Mesendoderm (in vitro differentiated cells): Measurements from ENCODE around the gene AGBL4.

Experiments
- DNase-seq: peaks from one replicate; pipeline ENCODE4 v3.0.0; 2013
- H2AK5ac ChIP-seq: 2 replicates; pipeline ENCODE4 v1.6.1; 2013; ENCODE audit warnings: low read length, inconsistent platforms
- H2BK120ac ChIP-seq: 2 replicates; pipeline ENCODE4 v1.6.1; 2013; ENCODE audit warnings: low read depth, mild to moderate bottlenecking, low read length, moderate library complexity, mixed read lengths
- H2BK15ac ChIP-seq: replicated peaks from 2 replicates; pipeline ENCODE4 v1.6.1; 2013; ENCODE audit warnings: low read depth, mild to moderate bottlenecking, moderate library complexity
- H2BK5ac ChIP-seq: 2 replicates; pipeline ENCODE4 v1.6.1; 2013; ENCODE audit warnings: low read length, inconsistent platforms
- H3K18ac ChIP-seq: 2 replicates; pipeline ENCODE4 v1.6.1; 2013; ENCODE audit warnings: mild to moderate bottlenecking, low read length, mixed read lengths
- H3K23ac ChIP-seq: one replicate; pipeline ENCODE4 v1.6.1; 2013; ENCODE audit warnings: low read length
- H3K27ac ChIP-seq: 2 replicates; pipeline ENCODE4 v1.5.1; 2013; ENCODE audit warnings: low read depth, mild to moderate bottlenecking, inconsistent platforms, low read length, moderate library complexity
- H3K27me3 ChIP-seq: 2 replicates; pipeline ENCODE4 v1.6.1; 2013; ENCODE audit warnings: low read length, control low read depth, mild to moderate bottlenecking, inconsistent platforms; ENCODE audit not compliant: insufficient read depth, poor library complexity
- H3K36me3 ChIP-seq: 2 replicates; pipeline ENCODE4 v1.6.1; 2013; ENCODE audit warnings: low read length, inconsistent platforms; ENCODE audit not compliant: control insufficient read depth, insufficient read depth
- H3K4ac ChIP-seq: one replicate; pipeline ENCODE4 v1.6.1; 2013; ENCODE audit warnings: low read depth, mild to moderate bottlenecking, low read length, moderate library complexity
- H3K4me1 ChIP-seq: 2 replicates; pipeline ENCODE4 v1.6.1; 2013; ENCODE audit warnings: low read depth, low read length, inconsistent platforms; ENCODE audit not compliant: control insufficient read depth
- H3K4me2 ChIP-seq: 2 replicates; pipeline ENCODE4 v1.6.1; 2013; ENCODE audit warnings: low read length
- H3K4me3 ChIP-seq: 2 replicates; pipeline ENCODE4 v1.5.1; 2013; ENCODE audit warnings: mild to moderate bottlenecking, low read length
- H3K56ac ChIP-seq: one replicate; pipeline ENCODE4 v1.6.1; 2013; ENCODE audit warnings: low read length
- H3K79me1 ChIP-seq: 2 replicates; pipeline ENCODE4 v1.6.1; 2013; ENCODE audit warnings: low read length, inconsistent platforms
- H3K79me2 ChIP-seq: 2 replicates; pipeline ENCODE4 v1.6.1; 2013; ENCODE audit warnings: mild to moderate bottlenecking, low read length; ENCODE audit not compliant: control insufficient read depth, insufficient read depth
- H3K9ac ChIP-seq: 2 replicates; pipeline ENCODE4 v1.6.1; 2013; ENCODE audit warnings: low read length, inconsistent platforms
- H4K5ac ChIP-seq: one replicate; pipeline ENCODE4 v1.6.1; 2013; ENCODE audit warnings: low read length
- H4K8ac ChIP-seq: one replicate; pipeline ENCODE4 v1.6.1; 2013; ENCODE audit warnings: low read depth, mild to moderate bottlenecking, control low read depth, low read length, moderate library complexity
- WGBS: extraction: QIAGEN DNeasy Blood & Tissue Kit; methylation state at CpG from one replicate; pipeline ENCODE4 v1.1.7; 2013; ENCODE audit warnings: low lambda C conversion rate, missing lambda C conversion rate; ENCODE audit not compliant: insufficient coverage; ENCODE audit errors: extremely low coverage; 5-methylcytosine and 5-hydroxymethylcytosine counted together

Gene AGBL4

GRCh38 chr1:48930011-48930410 lies 1093.7 kb downstream of the AGBL4 start:
- DNase-seq, result no peak
- Histone ChIP-seq H3K27ac (no peak overlapping the region), H3K4me2 (no peak overlapping the region), H2BK15ac (no peak overlapping the region), H4K5ac (no peak overlapping the region), H3K79me1 (no peaks in the 10 kb centered on the region), H3K4me1 (no peaks in the 10 kb centered on the region), H3K9ac (no peak overlapping the region), H3K56ac (no peak overlapping the region), H3K4ac (no peak overlapping the region), H3K27me3 (no peaks in the 10 kb centered on the region), H3K18ac (no peak overlapping the region), H3K79me2 (no peaks in the 10 kb centered on the region), H4K8ac (no peak overlapping the region), H3K4me3 (no peak overlapping the region), H2AK5ac (no peak overlapping the region), H3K36me3 (no peaks in the 10 kb centered on the region), H2BK5ac (no peak overlapping the region), H3K23ac (no peak overlapping the region), H2BK120ac (no peak overlapping the region)
- WGBS, result no CpG with 5 or more reads among the region's 4 CpGs

DNA sequence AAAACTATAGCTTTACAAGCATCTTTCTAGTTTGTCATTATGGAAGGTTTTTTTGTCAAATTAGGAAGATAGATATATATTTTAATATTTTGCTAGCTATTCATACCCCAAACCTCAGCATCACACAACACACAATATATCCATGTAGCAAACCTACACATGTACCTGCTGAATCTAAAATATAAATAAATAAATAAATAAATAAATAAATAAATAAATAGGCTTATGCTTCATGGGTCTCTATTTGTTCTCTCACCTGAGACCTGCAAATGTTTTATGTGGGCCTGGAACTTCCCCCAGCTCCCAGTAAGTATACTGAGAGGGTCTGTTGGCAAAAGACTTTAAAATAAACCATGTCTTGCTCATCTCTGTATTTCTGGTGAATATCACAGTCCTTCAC lies 1099.7 kb downstream of the AGBL4 start:
- H3K4me1 ChIP-seq, result no peaks in the 10 kb centered on the region
- no peak overlapping the region for H3K27ac ChIP-seq
- H2BK5ac ChIP-seq, result no peak overlapping the region
- no peak overlapping the region for H3K4me3 ChIP-seq
- H3K4ac ChIP-seq, result no peak overlapping the region
- H2AK5ac ChIP-seq, result no peak overlapping the region
- H3K56ac ChIP-seq, result no peak overlapping the region
- H2BK120ac ChIP-seq, result no peak overlapping the region
- H3K18ac ChIP-seq, result no peak overlapping the region
- no peaks in the 10 kb centered on the region for H3K36me3 ChIP-seq
- H3K9ac ChIP-seq, result no peak overlapping the region
- no peaks in the 10 kb centered on the region for H3K27me3 ChIP-seq
- H3K79me2 ChIP-seq, result no peaks in the 10 kb centered on the region
- H2BK15ac ChIP-seq, result no peak overlapping the region
- H4K8ac ChIP-seq, result no peak overlapping the region
- no peak overlapping the region for H4K5ac ChIP-seq
- DNase-seq, result no peak
- H3K79me1 ChIP-seq, result no peaks in the 10 kb centered on the region
- no peak overlapping the region for H3K23ac ChIP-seq
- no peak overlapping the region for H3K4me2 ChIP-seq

DNA sequence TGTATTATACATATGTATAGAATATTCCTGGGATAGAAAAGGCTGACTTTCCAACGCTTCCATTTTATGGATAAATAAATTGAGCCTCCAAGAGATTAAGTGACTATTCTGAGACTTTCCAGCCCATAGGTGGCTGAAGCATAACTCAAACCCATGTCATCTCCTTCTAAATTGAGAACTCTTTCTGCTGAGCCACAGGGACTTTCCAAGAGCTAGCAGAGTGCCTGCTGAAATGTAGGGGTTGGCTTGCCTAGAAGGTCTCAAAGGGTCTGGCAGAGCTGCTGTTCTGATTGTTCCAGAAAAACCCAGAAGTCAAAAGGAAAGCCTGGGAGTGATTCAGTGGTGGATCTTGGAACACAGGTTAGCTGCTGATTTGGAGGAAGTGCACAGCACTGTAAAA lies 1100.6 kb downstream of the AGBL4 start:
- no peak overlapping the region for H4K5ac ChIP-seq
- no peaks in the 10 kb centered on the region for H3K79me1 ChIP-seq
- no peak overlapping the region for H2BK15ac ChIP-seq
- H2BK120ac ChIP-seq, result no peak overlapping the region
- no peaks in the 10 kb centered on the region for H3K4me1 ChIP-seq
- no peak overlapping the region for H3K4me2 ChIP-seq
- no peaks in the 10 kb centered on the region for H3K27me3 ChIP-seq
- H2AK5ac ChIP-seq, result no peak overlapping the region
- no peaks in the 10 kb centered on the region for H3K79me2 ChIP-seq
- H2BK5ac ChIP-seq, result no peak overlapping the region
- no peak for DNase-seq
- H3K18ac ChIP-seq, result no peak overlapping the region
- no peak overlapping the region for H3K4me3 ChIP-seq
- no peak overlapping the region for H3K27ac ChIP-seq
- H3K9ac ChIP-seq, result no peak overlapping the region
- no peak overlapping the region for H3K4ac ChIP-seq
- no peak overlapping the region for H4K8ac ChIP-seq
- no peak overlapping the region for H3K56ac ChIP-seq
- H3K23ac ChIP-seq, result no peak overlapping the region
- no CpG with 5 or more reads among the region's 1 CpG for WGBS
- H3K36me3 ChIP-seq, result no peaks in the 10 kb centered on the region

DNA sequence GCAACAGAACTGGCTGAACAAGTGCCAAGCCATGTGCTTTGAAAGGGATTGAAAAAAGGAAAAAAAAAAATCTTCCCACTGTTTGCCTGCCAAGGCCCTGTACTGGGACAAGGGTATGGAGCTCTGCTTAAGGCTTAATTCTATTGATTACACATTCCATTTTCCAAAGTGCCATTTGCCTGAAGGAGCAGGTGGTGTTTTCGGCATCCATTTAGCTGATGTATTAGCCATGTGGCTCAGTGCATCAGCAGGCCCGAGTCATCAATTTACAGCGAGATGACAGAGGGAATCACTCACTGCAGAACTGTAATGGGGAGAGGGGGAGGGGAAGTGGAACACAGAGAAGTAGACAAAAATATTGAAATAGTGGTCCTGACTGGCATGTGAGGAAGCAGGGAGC lies 1102.9 kb downstream of the AGBL4 start:
- peaks cover under 1% of the 10 kb centered on the region for H3K4me1 ChIP-seq

GRCh38 chr1:48917901-48918603 lies 1105.7 kb downstream of the AGBL4 start:
- whole genome bisulfite sequencing, result no CpG with 5 or more reads among the region's 8 CpGs

More for the DNA sequence above, 1102.9 kb downstream of the AGBL4 start:
- Histone ChIP-seq H3K4ac (no peak overlapping the region), H2BK5ac (no peak overlapping the region), H3K4me2 (no peak overlapping the region), H3K79me2 (no peaks in the 10 kb centered on the region), H3K9ac (no peak overlapping the region), H3K27me3 (no peaks in the 10 kb centered on the region), H3K36me3 (no peaks in the 10 kb centered on the region), H2BK120ac (no peak overlapping the region), H4K8ac (no peak overlapping the region), H4K5ac (no peak overlapping the region), H3K18ac (no peak overlapping the region), H2BK15ac (no peak overlapping the region), H3K56ac (no peak overlapping the region), H3K79me1 (no peaks in the 10 kb centered on the region), H3K23ac (no peak overlapping the region), H3K27ac (no peak overlapping the region), H2AK5ac (no peak overlapping the region), H3K4me3 (no peak overlapping the region)
- DNase-seq, result no peak
- WGBS, result no CpG with 5 or more reads among the region's 3 CpGs

DNA sequence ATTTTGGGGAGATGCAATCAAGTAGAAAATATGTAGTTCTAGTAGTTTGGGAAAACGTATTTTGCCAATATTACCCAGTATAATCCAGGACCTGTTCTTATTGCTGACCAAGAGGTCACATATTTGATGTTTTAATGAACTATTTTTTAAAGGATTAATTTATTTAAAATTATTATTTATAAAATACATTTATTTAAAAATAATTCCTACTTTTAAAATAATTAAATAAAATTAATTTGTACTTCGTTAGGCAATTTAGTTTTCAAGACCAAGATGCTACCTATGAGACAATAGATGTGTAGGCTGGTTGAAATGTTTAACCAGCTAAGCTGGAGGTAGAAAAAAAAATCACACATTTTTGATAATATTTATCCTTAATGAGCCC lies 1106.7 kb downstream of the AGBL4 start:
- no peaks in the 10 kb centered on the region for H3K27me3 ChIP-seq
- H2BK120ac ChIP-seq, result no peak overlapping the region
- H3K79me1 ChIP-seq, result no peaks in the 10 kb centered on the region
- WGBS, result no CpG with 5 or more reads among the region's 2 CpGs
- H3K23ac ChIP-seq, result no peak overlapping the region
- no peak overlapping the region for H3K4ac ChIP-seq
- H3K4me3 ChIP-seq, result no peak overlapping the region
- peaks cover 2% of the 10 kb centered on the region for H3K4me1 ChIP-seq
- H3K18ac ChIP-seq, result no peak overlapping the region
- H4K8ac ChIP-seq, result no peak overlapping the region
- no peaks in the 10 kb centered on the region for H3K36me3 ChIP-seq
- no peak for DNase-seq
- H3K27ac ChIP-seq, result no peak overlapping the region
- no peak overlapping the region for H4K5ac ChIP-seq
- H3K79me2 ChIP-seq, result no peaks in the 10 kb centered on the region
- no peak overlapping the region for H3K4me2 ChIP-seq
- no peak overlapping the region for H2AK5ac ChIP-seq
- no peak overlapping the region for H2BK5ac ChIP-seq
- no peak overlapping the region for H2BK15ac ChIP-seq
- no peak overlapping the region for H3K56ac ChIP-seq
- no peak overlapping the region for H3K9ac ChIP-seq

More at GRCh38 chr1:48917901-48918603, 1105.7 kb downstream of the AGBL4 start:
- no peak overlapping the region for H2BK5ac ChIP-seq
- no peak overlapping the region for H3K18ac ChIP-seq
- peak; percentile 13 for DNase-seq
- H3K27me3 ChIP-seq, result no peaks in the 10 kb centered on the region
- no peak overlapping the region for H4K5ac ChIP-seq
- no peaks in the 10 kb centered on the region for H3K36me3 ChIP-seq
- no peak overlapping the region for H3K9ac ChIP-seq
- no peak overlapping the region for H3K56ac ChIP-seq
- no peak overlapping the region for H3K4me3 ChIP-seq
- no peaks in the 10 kb centered on the region for H3K79me1 ChIP-seq
- no peak overlapping the region for H3K23ac ChIP-seq
- no peak overlapping the region for H4K8ac ChIP-seq
- H2BK15ac ChIP-seq, result no peak overlapping the region
- H3K27ac ChIP-seq, result no peak overlapping the region
- no peaks in the 10 kb centered on the region for H3K79me2 ChIP-seq
- no peak overlapping the region for H3K4ac ChIP-seq
- no peak overlapping the region for H2BK120ac ChIP-seq
- H2AK5ac ChIP-seq, result no peak overlapping the region
- H3K4me1 ChIP-seq, result peaks cover 2% of the 10 kb centered on the region
- H3K4me2 ChIP-seq, result no peak overlapping the region
